Left lung (tissue), 10 donors: Measurements from ENCODE around the gene C1orf116. TPM values are rescaled to one million over a fixed set of nuclear protein-coding genes. Genes with fewer than 3 reads are reported as not detected.

Source experiments
- ATAC-seq: fragments of 200-7000 bp; cut with Tn5 transposase; one replicate; pipeline ENCODE4 v1.9.1; 2020; ENCODE audit warnings: moderate library complexity
- DNase-seq, 4 donors: peaks; one replicate each; pipeline ENCODE4 v3.0.0-alpha.2; 2013 to 2020
- H3K27ac ChIP-seq, 2 donors: fragments of 200-600 bp; sonication (generic) in 1 of 2; one replicate each; pipeline versions ENCODE4 v1.5.0 to v1.8.0; 2020 to 2021
- H3K27me3 ChIP-seq, 2 donors: fragments of 200-600 bp; sonication (generic) in 1 of 2; one replicate each; pipeline versions ENCODE4 v1.5.0 to v1.8.0; 2020 to 2021
- H3K36me3 ChIP-seq, 2 donors: fragments of 200-600 bp; sonication (generic) in 1 of 2; one replicate each; pipeline versions ENCODE4 v1.5.0 to v1.8.0; 2020 to 2021
- H3K4me1 ChIP-seq, 2 donors: fragments of 200-600 bp; one replicate each; pipeline ENCODE4 v1.8.0; 2021
- H3K4me3 ChIP-seq, 2 donors: fragments of 200-600 bp; sonication (generic) in 1 of 2; one replicate each; pipeline versions ENCODE4 v1.5.0 to v1.8.0; 2020 to 2021; ENCODE audit warnings: mild to moderate bottlenecking in 1 of 2
- H3K9me3 ChIP-seq, 2 donors: fragments of 200-600 bp; sonication (generic) in 1 of 2; one replicate each; pipeline versions ENCODE4 v1.5.0 to v1.8.0; 2020 to 2021
- CTCF ChIP-seq, 2 donors: fragments of 200-600 bp; sonication (generic) in 1 of 2; IDR thresholded peaks; one replicate each; pipeline versions ENCODE4 v1.5.0 to v1.8.0; 2021; ENCODE audit warnings: antibody characterized with exemption in 2 of 2
- intact Hi-C, 2 donors: fragments of 100-400 bp; cut with DNase I; formaldehyde crosslinking; loops; one replicate each; pipeline versions ENCODE4 v1.11.2 to v1.14.2; 2022
- polyA plus RNA-seq, 6 donors: library from polyadenylated mRNA; unstranded; fragments of 120-200 nt; gene quantifications; one replicate each; pipeline ENCODE4 v1.2.1, GENCODE V29; 2013; ENCODE audit not compliant: insufficient read length in 6 of 6
- total RNA-seq, 2 donors: library from RNA; stranded (reverse); fragmentation: NEBNext Ultra II Directional; extraction: Animal tissue kit (Norgen Biotek cat#: 25700); gene quantifications; one replicate each; pipeline ENCODE4 v1.2.1, GENCODE V29; 2021
- donor health status: DM: no; HTN: yes; CAD: no.
- donor health status: DM: no; HTN: no; CAD: no.

The C1orf116 gene
- total and polyA plus RNA-seq, 8 donors = 27.1 to 212 (median 41.4) TPM

- Histone ChIP-seq H3K27me3 (no peaks in the 10 kb centered on the region), H3K4me1 (peaks cover 0 to 5% of the 10 kb centered on the region in 2 donors), H3K27ac (peak overlapping the region; percentile 48 to 69), H3K36me3 (no peaks in the 10 kb centered on the region), H3K9me3 (no peaks in the 10 kb centered on the region), H3K4me3 (no peak overlapping the region)
- DNase-seq (no peak), ATAC-seq (peak; percentile 71)
- intact Hi-C loops = no loop called here
- TF ChIP-seq CTCF (IDR thresholded peaks at IDR 0.05) = no peak
Measured at GRCh38 chr1:207010726-207011125, 21.8 kb downstream of the C1orf116 start.

GRCh38 chr1:207009945-207010344 is 22.6 kb downstream of the C1orf116 start:
- Histone ChIP-seq H3K4me3 (no peak overlapping the region), H3K27ac (peak overlapping the region; percentile 48 to 69), H3K27me3 (no peaks in the 10 kb centered on the region), H3K9me3 (no peaks in the 10 kb centered on the region), H3K36me3 (no peaks in the 10 kb centered on the region), H3K4me1 (peaks cover 5 to 11% of the 10 kb centered on the region in 2 donors)
- ATAC-seq = peak; percentile 77
- no peak for DNase-seq
- no peak for TF ChIP-seq CTCF (IDR thresholded peaks at IDR 0.05)
- intact Hi-C loops = no loop called here

GRCh38 chr1:207009182-207009850 is 23.2 kb downstream of the C1orf116 start:
- no peak for TF ChIP-seq CTCF (IDR thresholded peaks at IDR 0.05)
- intact Hi-C loops = no loop called here
- Histone ChIP-seq H3K9me3 (no peaks in the 10 kb centered on the region), H3K27me3 (no peaks in the 10 kb centered on the region), H3K36me3 (no peaks in the 10 kb centered on the region), H3K27ac (peak overlapping the region; percentile 7 to 69), H3K4me3 (no peak overlapping the region), H3K4me1 (peaks cover 5 to 14% of the 10 kb centered on the region in 2 donors)
- ATAC-seq (no peak), DNase-seq (no peak)

- intact Hi-C loops = no loop called here
- Histone ChIP-seq H3K27ac (peak overlapping the region; percentile 7 to 63), H3K9me3 (no peaks in the 10 kb centered on the region), H3K27me3 (no peaks in the 10 kb centered on the region), H3K4me1 (peaks cover 17% of the 10 kb centered on the region in 2 donors), H3K4me3 (no peak overlapping the region), H3K36me3 (no peaks in the 10 kb centered on the region)
- no peak for DNase-seq
- peak; percentile 28 for ATAC-seq
- no peak for TF ChIP-seq CTCF (IDR thresholded peaks at IDR 0.05)
Measured at GRCh38 chr1:207007352-207008033, 25.1 kb downstream of the C1orf116 start.

- Histone ChIP-seq H3K36me3 (no peaks in the 10 kb centered on the region), H3K4me3 (no peak overlapping the region), H3K27ac (peak overlapping the region; percentile 7 to 63), H3K27me3 (no peaks in the 10 kb centered on the region), H3K4me1 (peaks cover 17 to 20% of the 10 kb centered on the region in 2 donors), H3K9me3 (no peaks in the 10 kb centered on the region)
- no peak for ATAC-seq
- no peak for DNase-seq
- no peak for TF ChIP-seq CTCF (IDR thresholded peaks at IDR 0.05)
- intact Hi-C loops = no loop called here
Measured at GRCh38 chr1:207006914-207007313, 25.6 kb downstream of the C1orf116 start.
